ENCODE results near the gene ATXN7. TPM values are rescaled to one million over a fixed set of nuclear protein-coding genes. Genes with fewer than 3 reads are reported as not detected.

The ATXN7 gene
- total and polyA plus RNA-seq, 2 of the 4 experiments (the other 2 are of a cell fraction), result 8.6 to 13.6 TPM

GRCh38 chr3:63874769-63875168 is 11.1 kb downstream of the ATXN7 start:
- peaks cover 56% of the 10 kb centered on the region; the same call in 1 of the 2 replicates for H4K20me1 ChIP-seq (ENCODE audit: insufficient read depth, low read length)
- H2AFZ ChIP-seq (replicated peaks; ENCODE audit: low read length, poor library complexity), result no peak overlapping the region
- no peak overlapping the region for H4K91ac ChIP-seq (ENCODE audit: insufficient read depth, low read depth, low read length)
- ChIA-PET POLR2A (ENCODE audit: unreplicated experiment) (no interaction called here), CTCF (no interaction called here)
- no peak overlapping the region for H3K9ac ChIP-seq (ENCODE audit: low read depth, low read length)
- no TSS peak for BruUV-seq (replicated peaks)
- no peak overlapping the region for H3K23ac ChIP-seq (ENCODE audit: low read depth, low read length)
- peaks cover 6% of the 10 kb centered on the region for H3K9me1 ChIP-seq (ENCODE audit: insufficient read depth, low read length)
- DNase-seq (no peak), ATAC-seq (ENCODE audit: low read depth) (no peak)
- in situ Hi-C loops (cut with MboI; ENCODE audit: low sequenced_read_pairs) (no loop called here), intact Hi-C loops (cut with micrococcal nuclease) (loop anchor here (5.0 kb wide), 1 partner anchor 38 kb away; the partner anchor contains the start of gene SCAANT1), dilution Hi-C loops (cut with HindIII; ENCODE audit: low sequenced_read_pairs, unreplicated experiment) (no loop called here)
- no peak overlapping the region for H2AK9ac ChIP-seq (replicated peaks; ENCODE audit: low read depth, low read length, poor library complexity)
- TF ChIP-seq MAFK (IDR thresholded peaks at IDR 0.05; ENCODE audit: low read depth, low read length) (no peak), POLR2A (IDR thresholded peaks at IDR 0.05; ENCODE audit: low read depth, low read length) (no peak), RCOR1 (IDR thresholded peaks at IDR 0.05; ENCODE audit: insufficient replicate concordance, low read length) (no peak), FOS (IDR thresholded peaks at IDR 0.05; ENCODE audit: low read depth, low read length) (no peak), MXI1 (IDR thresholded peaks at IDR 0.05; ENCODE audit: borderline replicate concordance, low read depth, low read length) (no peak)
- H3K18ac ChIP-seq (ENCODE audit: low read depth, low read length), result no peak overlapping the region
- H3K79me1 ChIP-seq (ENCODE audit: low read depth in 1 of 2, low read length in 2 of 2), result peaks cover 48 to 72% of the 10 kb centered on the region in 2 experiments
- H4K5ac ChIP-seq (ENCODE audit: low read depth, low read length), result no peak overlapping the region
- no peaks in the 10 kb centered on the region for H3K9me3 ChIP-seq (ENCODE audit: control insufficient read depth, insufficient read depth, low read length)
- no peak overlapping the region for H3K4ac ChIP-seq (ENCODE audit: low read depth, low read length)
- no peak overlapping the region for H3K56ac ChIP-seq (ENCODE audit: extremely low read depth, insufficient read depth, low read length)
- H3K14ac ChIP-seq (replicated peaks; ENCODE audit: low read depth, low read length), result no peak overlapping the region
- H2BK120ac ChIP-seq (ENCODE audit: low read depth, low read length), result no peak overlapping the region
- no peak overlapping the region for H2BK15ac ChIP-seq (ENCODE audit: low read depth, low read length)
- no peaks in the 10 kb centered on the region for H3K27me3 ChIP-seq (ENCODE audit: control insufficient read depth, insufficient read depth, low read length)
- no peak overlapping the region for H3K27ac ChIP-seq (ENCODE audit: insufficient read depth, low read length)
- H3K4me2 ChIP-seq (ENCODE audit: low read depth, low read length), result no peak overlapping the region
- WGBS, 2 experiments (ENCODE audit: extremely low coverage in 2 of 2, insufficient read length in 1 of 2), result no CpG with 5 or more reads among the region's 3 CpGs
- no peaks in the 10 kb centered on the region for H3K36me3 ChIP-seq (ENCODE audit: control insufficient read depth, insufficient read depth, low read length)
- no peak overlapping the region for H4K8ac ChIP-seq (ENCODE audit: low read depth in 2 of 2, low read length in 2 of 2)
- H3K4me1 ChIP-seq (ENCODE audit: control insufficient read depth, insufficient read depth, low read length), result peaks cover 9% of the 10 kb centered on the region
- H2BK5ac ChIP-seq (ENCODE audit: low read depth, low read length, poor library complexity, severe bottlenecking), result no peak overlapping the region
- H3K4me3 ChIP-seq (ENCODE audit: insufficient read depth, low read depth, low read length), result no peak overlapping the region
- H2AK5ac ChIP-seq (ENCODE audit: low read depth, low read length), result no peak overlapping the region
- no peak overlapping the region for H2BK20ac ChIP-seq (ENCODE audit: low read depth, low read length)
